Astrocyte (in vitro differentiated cells and primary cell): ENCODE data around the gene SVIL. TPM values are rescaled to one million over a fixed set of nuclear protein-coding genes. Genes with fewer than 3 reads are reported as not detected.
"Not testable (repeated sequence)": the region's sequence is repeated elsewhere in the genome, so short reads cannot be mapped to it uniquely, and the experiment has no call there.

Experiments used
- DNase-seq: peaks from one replicate; pipeline ENCODE4 v3.0.0-alpha.2; 2010; ENCODE audit warnings: low read depth
- FAIRE-seq: peaks from 2 replicates; lab custom pipeline; 2011; peaks lifted over from hg19 to GRCh38; lab: Jason Lieb, UNC
- H2AFZ ChIP-seq: 2 replicates; pipeline ENCODE4 v1.6.0; 2012; ENCODE audit warnings: low read depth, low read length, inconsistent platforms
- H3K27ac ChIP-seq: 2 replicates; pipeline ENCODE4 v1.5.1; 2011; ENCODE audit warnings: low read depth, low read length, inconsistent platforms
- H3K27me3 ChIP-seq: 2 replicates; pipeline ENCODE4 v1.6.0; 2011; ENCODE audit warnings: low read length, inconsistent platforms; ENCODE audit not compliant: insufficient read depth
- H3K36me3 ChIP-seq: 2 replicates; pipeline ENCODE4 v1.5.1; 2011; ENCODE audit warnings: low read length, inconsistent platforms; ENCODE audit not compliant: insufficient read depth
- H3K4me1 ChIP-seq: 2 replicates; pipeline ENCODE4 v1.5.1; 2011; ENCODE audit warnings: low read length, inconsistent platforms; ENCODE audit not compliant: insufficient read depth
- H3K4me2 ChIP-seq: 2 replicates; pipeline ENCODE4 v1.6.0; 2012; ENCODE audit warnings: low read length, inconsistent platforms
- H3K4me3 ChIP-seq: 2 replicates; pipeline ENCODE4 v1.5.1; 2011; ENCODE audit warnings: low read depth, mild to moderate bottlenecking, low read length, inconsistent platforms; ENCODE audit not compliant: insufficient read depth
- H3K79me2 ChIP-seq: 2 replicates; pipeline ENCODE4 v1.6.0; 2012; ENCODE audit warnings: mild to moderate bottlenecking, low read length, inconsistent platforms; ENCODE audit not compliant: insufficient read depth
- H3K9ac ChIP-seq: 2 replicates; pipeline ENCODE4 v1.6.0; 2012; ENCODE audit warnings: mild to moderate bottlenecking, low read length, inconsistent platforms
- H3K9me3 ChIP-seq: 2 replicates; pipeline ENCODE4 v1.5.1; 2012; ENCODE audit warnings: low read depth, mild to moderate bottlenecking, low read length, inconsistent platforms; ENCODE audit not compliant: insufficient read depth
- H4K20me1 ChIP-seq: 2 replicates; pipeline ENCODE4 v1.6.0; 2012; ENCODE audit warnings: low read length, inconsistent platforms; ENCODE audit not compliant: insufficient read depth
- H3K27ac Mint-ChIP-seq: one replicate; pipeline ENCODE4 v1.8.0; 2021; ENCODE audit warnings: mild to moderate bottlenecking, mixed read lengths; ENCODE audit not compliant: unreplicated experiment
- H3K27me3 Mint-ChIP-seq: one replicate; pipeline ENCODE4 v1.8.0; 2021; ENCODE audit warnings: low read depth, mixed read lengths; ENCODE audit not compliant: unreplicated experiment
- H3K36me3 Mint-ChIP-seq: one replicate; pipeline ENCODE4 v1.8.0; 2021; ENCODE audit warnings: low read depth, mixed read lengths; ENCODE audit not compliant: unreplicated experiment
- H3K4me1 Mint-ChIP-seq: one replicate; pipeline ENCODE4 v1.8.0; 2021; ENCODE audit warnings: low read depth, mixed read lengths; ENCODE audit not compliant: unreplicated experiment
- H3K4me3 Mint-ChIP-seq: one replicate; pipeline ENCODE4 v1.8.0; 2021; ENCODE audit warnings: mild to moderate bottlenecking, moderate library complexity, mixed read lengths; ENCODE audit not compliant: unreplicated experiment
- H3K9me3 Mint-ChIP-seq: one replicate; pipeline ENCODE4 v1.8.0; 2021; ENCODE audit warnings: mild to moderate bottlenecking, mixed read lengths; ENCODE audit not compliant: unreplicated experiment
- EZH2 ChIP-seq: IDR thresholded peaks from 2 replicates; pipeline ENCODE4 v1.6.1; 2012; ENCODE audit warnings: mild to moderate bottlenecking, low read length, inconsistent platforms; ENCODE audit not compliant: insufficient read depth
- total RNA-seq: library from RNA; stranded (reverse); gene quantifications from 2 replicates; pipeline ENCODE4 v1.2.1, GENCODE V29; 2021
- TF ChIP-seq, protein P1 (sequence below): IDR thresholded peaks from 2 replicates; pipeline ENCODE4 v1.5.1; 2011; ENCODE audit warnings: low read depth, mild to moderate bottlenecking, inconsistent platforms, low read length, moderate library complexity; ENCODE audit not compliant: insufficient read depth

The SVIL gene
- total RNA-seq, 1 donor from 2014 or later, result 70.4 TPM

- H3K9me3 ChIP-seq, result no peaks in the 10 kb centered on the region
- peaks cover 11% of the 10 kb centered on the region for H3K4me1 Mint-ChIP-seq
- FAIRE-seq (no peak), DNase-seq (no peak)
- H3K27ac Mint-ChIP-seq, result no peak overlapping the region
- H4K20me1 ChIP-seq, result peaks cover 24% of the 10 kb centered on the region
- H3K36me3 Mint-ChIP-seq, result peaks cover 16% of the 10 kb centered on the region
- no peaks in the 10 kb centered on the region for H3K27me3 ChIP-seq
- no peak overlapping the region for H3K4me3 Mint-ChIP-seq
- no peaks in the 10 kb centered on the region for H3K9me3 Mint-ChIP-seq
- no peaks in the 10 kb centered on the region for H3K4me1 ChIP-seq
- H3K4me3 ChIP-seq, result no peak overlapping the region
- H3K4me2 ChIP-seq, result no peak overlapping the region
- H3K27me3 Mint-ChIP-seq, result no peaks in the 10 kb centered on the region
- no peaks in the 10 kb centered on the region for H3K79me2 ChIP-seq
- H3K27ac ChIP-seq, result no peak overlapping the region
- no peak overlapping the region for H2AFZ ChIP-seq
- H3K36me3 ChIP-seq, result peaks cover 5% of the 10 kb centered on the region
- H3K9ac ChIP-seq, result no peak overlapping the region
- no peak for TF ChIP-seq EZH2
- TF ChIP-seq, protein P1, sequence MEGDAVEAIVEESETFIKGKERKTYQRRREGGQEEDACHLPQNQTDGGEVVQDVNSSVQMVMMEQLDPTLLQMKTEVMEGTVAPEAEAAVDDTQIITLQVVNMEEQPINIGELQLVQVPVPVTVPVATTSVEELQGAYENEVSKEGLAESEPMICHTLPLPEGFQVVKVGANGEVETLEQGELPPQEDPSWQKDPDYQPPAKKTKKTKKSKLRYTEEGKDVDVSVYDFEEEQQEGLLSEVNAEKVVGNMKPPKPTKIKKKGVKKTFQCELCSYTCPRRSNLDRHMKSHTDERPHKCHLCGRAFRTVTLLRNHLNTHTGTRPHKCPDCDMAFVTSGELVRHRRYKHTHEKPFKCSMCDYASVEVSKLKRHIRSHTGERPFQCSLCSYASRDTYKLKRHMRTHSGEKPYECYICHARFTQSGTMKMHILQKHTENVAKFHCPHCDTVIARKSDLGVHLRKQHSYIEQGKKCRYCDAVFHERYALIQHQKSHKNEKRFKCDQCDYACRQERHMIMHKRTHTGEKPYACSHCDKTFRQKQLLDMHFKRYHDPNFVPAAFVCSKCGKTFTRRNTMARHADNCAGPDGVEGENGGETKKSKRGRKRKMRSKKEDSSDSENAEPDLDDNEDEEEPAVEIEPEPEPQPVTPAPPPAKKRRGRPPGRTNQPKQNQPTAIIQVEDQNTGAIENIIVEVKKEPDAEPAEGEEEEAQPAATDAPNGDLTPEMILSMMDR, result no peak
Observed at GRCh38 chr10:29563420-29564035, 71.2 kb downstream of the SVIL start.

DNA sequence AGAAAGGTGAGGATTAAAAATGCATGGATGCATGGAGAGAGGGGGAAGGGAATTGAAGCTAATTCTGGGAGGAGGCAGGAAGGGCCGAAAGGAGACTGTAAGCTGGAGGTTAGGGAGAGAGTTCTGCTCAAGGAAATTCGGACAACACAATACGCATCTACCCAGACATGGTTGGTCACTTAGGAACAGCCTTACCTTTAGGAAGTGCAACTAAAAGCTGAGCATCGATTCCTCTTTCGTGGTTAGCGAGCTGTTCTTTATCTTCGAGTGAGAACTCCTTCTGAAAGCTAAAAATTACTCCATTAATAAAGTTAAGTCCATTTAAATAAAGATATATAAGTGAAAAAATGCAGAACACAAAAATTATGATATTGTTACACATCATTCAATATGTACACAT, 71.8 kb downstream of the SVIL start:
- not testable (repeated sequence) for H3K36me3 ChIP-seq, DNase-seq, H3K27ac Mint-ChIP-seq

DNA sequence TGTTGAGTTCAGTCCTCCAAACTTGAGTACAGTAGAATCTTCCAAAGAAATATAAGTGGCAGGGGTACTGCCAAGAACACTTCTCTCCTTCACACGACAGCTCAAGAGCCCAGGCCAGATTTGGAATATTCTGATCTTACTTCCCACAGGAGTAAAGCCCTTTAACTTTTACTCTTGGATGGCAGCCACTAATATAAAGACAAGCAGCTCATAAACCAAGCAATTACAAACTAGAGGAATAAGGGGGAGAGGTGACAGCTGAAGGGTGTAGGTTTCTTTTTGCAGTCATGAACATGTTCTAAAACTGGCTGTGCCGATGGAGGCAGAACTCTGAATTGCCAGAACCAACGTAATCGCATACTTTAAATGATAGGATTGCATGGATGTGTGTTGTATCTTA, 74.8 kb downstream of the SVIL start:
- H3K27ac Mint-ChIP-seq, result no peak overlapping the region
- peaks cover 5% of the 10 kb centered on the region for H3K36me3 ChIP-seq
- H3K4me2 ChIP-seq, result no peak overlapping the region
- peaks cover 10% of the 10 kb centered on the region for H4K20me1 ChIP-seq
- no peak overlapping the region for H3K4me3 ChIP-seq
- H3K27ac ChIP-seq, result no peak overlapping the region
- H3K4me1 Mint-ChIP-seq, result peaks cover 17% of the 10 kb centered on the region
- H3K36me3 Mint-ChIP-seq, result peaks cover 10% of the 10 kb centered on the region
- no peaks in the 10 kb centered on the region for H3K9me3 Mint-ChIP-seq
- H3K27me3 ChIP-seq, result no peaks in the 10 kb centered on the region
- DNase-seq (no peak), FAIRE-seq (no peak)
- no peak overlapping the region for H2AFZ ChIP-seq
- no peaks in the 10 kb centered on the region for H3K79me2 ChIP-seq
- H3K9ac ChIP-seq, result no peak overlapping the region
- no peaks in the 10 kb centered on the region for H3K27me3 Mint-ChIP-seq
- TF ChIP-seq, protein P1, result no peak
- TF ChIP-seq EZH2, result no peak
- peaks cover 17% of the 10 kb centered on the region for H3K4me1 ChIP-seq
- no peaks in the 10 kb centered on the region for H3K9me3 ChIP-seq
- no peak overlapping the region for H3K4me3 Mint-ChIP-seq

More for the DNA sequence above, 71.8 kb downstream of the SVIL start:
- H3K9me3 ChIP-seq, H3K4me3 ChIP-seq, H3K9ac ChIP-seq, H3K27me3 ChIP-seq, H3K27ac ChIP-seq, H3K4me1 Mint-ChIP-seq, H3K4me2 ChIP-seq, H3K27me3 Mint-ChIP-seq, H3K4me3 Mint-ChIP-seq, H3K79me2 ChIP-seq, H3K9me3 Mint-ChIP-seq, H2AFZ ChIP-seq, FAIRE-seq, H3K4me1 ChIP-seq: not testable (repeated sequence)
- peaks cover 22% of the 10 kb centered on the region for H4K20me1 ChIP-seq
- H3K36me3 Mint-ChIP-seq, result peaks cover 14% of the 10 kb centered on the region
